ENCODE results near the gene PCDH9.

DNA sequence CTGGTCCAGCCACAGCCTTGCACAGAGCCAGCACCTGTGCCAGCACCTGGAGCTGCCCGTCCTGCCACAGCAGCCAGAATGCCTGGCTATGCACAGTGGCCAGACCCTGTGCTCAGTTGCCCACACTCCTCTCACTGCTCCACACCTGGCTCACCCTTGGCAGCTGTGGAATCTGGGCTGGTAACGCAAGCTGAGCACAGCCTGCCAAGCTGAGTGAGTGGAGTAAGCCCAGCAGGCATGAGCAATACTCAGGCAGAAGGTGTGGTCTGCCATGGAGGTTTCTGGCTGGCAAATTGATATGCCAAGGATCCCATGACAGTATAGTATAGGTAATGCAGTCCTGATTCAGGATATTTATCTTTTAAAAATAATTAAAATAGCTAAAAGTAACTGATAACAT, 122.2 kb downstream of the PCDH9 start:
- TF ChIP-seq EP300 (IDR thresholded peaks at IDR 0.05; ENCODE audit: low read depth) (no peak), POLR2AphosphoS5 (IDR thresholded peaks at IDR 0.05) (no peak), POLR2A (IDR thresholded peaks at IDR 0.05) (no peak)
- TF ChIP-seq, protein P1, sequence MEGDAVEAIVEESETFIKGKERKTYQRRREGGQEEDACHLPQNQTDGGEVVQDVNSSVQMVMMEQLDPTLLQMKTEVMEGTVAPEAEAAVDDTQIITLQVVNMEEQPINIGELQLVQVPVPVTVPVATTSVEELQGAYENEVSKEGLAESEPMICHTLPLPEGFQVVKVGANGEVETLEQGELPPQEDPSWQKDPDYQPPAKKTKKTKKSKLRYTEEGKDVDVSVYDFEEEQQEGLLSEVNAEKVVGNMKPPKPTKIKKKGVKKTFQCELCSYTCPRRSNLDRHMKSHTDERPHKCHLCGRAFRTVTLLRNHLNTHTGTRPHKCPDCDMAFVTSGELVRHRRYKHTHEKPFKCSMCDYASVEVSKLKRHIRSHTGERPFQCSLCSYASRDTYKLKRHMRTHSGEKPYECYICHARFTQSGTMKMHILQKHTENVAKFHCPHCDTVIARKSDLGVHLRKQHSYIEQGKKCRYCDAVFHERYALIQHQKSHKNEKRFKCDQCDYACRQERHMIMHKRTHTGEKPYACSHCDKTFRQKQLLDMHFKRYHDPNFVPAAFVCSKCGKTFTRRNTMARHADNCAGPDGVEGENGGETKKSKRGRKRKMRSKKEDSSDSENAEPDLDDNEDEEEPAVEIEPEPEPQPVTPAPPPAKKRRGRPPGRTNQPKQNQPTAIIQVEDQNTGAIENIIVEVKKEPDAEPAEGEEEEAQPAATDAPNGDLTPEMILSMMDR (IDR thresholded peaks at IDR 0.05), result no peak
